Liver (tissue), 9 donors: ENCODE data around the gene RYR3. TPM values are rescaled to one million over a fixed set of nuclear protein-coding genes. Genes with fewer than 3 reads are reported as not detected.

Source experiments
- DNase-seq: peaks from one replicate; pipeline ENCODE4 v3.0.0-alpha.2; 2017; ENCODE audit warnings: low spot score
- H3K27ac ChIP-seq, 2 donors: one replicate each; pipeline ENCODE4 v1.7.0; 2013; ENCODE audit warnings: inconsistent platforms in 2 of 2, low read length in 2 of 2, control low read depth in 1 of 2, low read depth in 1 of 2, mild to moderate bottlenecking in 1 of 2
- H3K27me3 ChIP-seq, 4 donors: one replicate each; pipeline versions ENCODE4 v1.6.1 to v1.7.0; 2013; ENCODE audit warnings: low read length in 3 of 4, inconsistent platforms in 1 of 4, mild to moderate bottlenecking in 1 of 4, moderate library complexity in 1 of 4; ENCODE audit not compliant: control insufficient read depth in 4 of 4, insufficient read depth in 4 of 4
- H3K36me3 ChIP-seq, 4 donors: one replicate each; pipeline versions ENCODE4 v1.6.1 to v1.7.0; 2013; ENCODE audit warnings: low read length in 3 of 4, mild to moderate bottlenecking in 3 of 4, low read depth in 1 of 4, moderate library complexity in 1 of 4; ENCODE audit not compliant: control insufficient read depth in 4 of 4, insufficient read depth in 3 of 4
- H3K4me1 ChIP-seq, 4 donors: one replicate each; pipeline versions ENCODE4 v1.6.1 to v1.7.0; 2013; ENCODE audit warnings: low read length in 3 of 4, mild to moderate bottlenecking in 3 of 4, moderate library complexity in 1 of 4; ENCODE audit not compliant: control insufficient read depth in 4 of 4, insufficient read depth in 4 of 4
- H3K4me3 ChIP-seq, 3 donors: one replicate each; pipeline versions ENCODE4 v1.6.1 to v1.7.0; 2013; ENCODE audit warnings: low read length in 3 of 3, control low read depth in 1 of 3, low read depth in 1 of 3, mild to moderate bottlenecking in 1 of 3
- H3K9ac ChIP-seq, 2 donors: one replicate each; pipeline ENCODE4 v1.7.0; 2013; ENCODE audit warnings: low read length in 2 of 2, mild to moderate bottlenecking in 2 of 2, moderate library complexity in 2 of 2, control low read depth in 1 of 2, low read depth in 1 of 2
- H3K9me3 ChIP-seq, 4 donors: one replicate each; pipeline versions ENCODE4 v1.6.1 to v1.7.0; 2013; ENCODE audit warnings: low read length in 3 of 4; ENCODE audit not compliant: control insufficient read depth in 4 of 4
- FOXA1 ChIP-seq: IDR thresholded peaks from 2 replicates; pipeline ENCODE4 v1.6.1; 2016; ENCODE audit warnings: antibody characterized with exemption
- GABPA ChIP-seq, 2 donors: IDR thresholded peaks in 1 of 2; conservative IDR thresholded peaks in 1 of 2; 2 replicates each; pipeline ENCODE4 v1.6.1; 2016; ENCODE audit warnings: antibody characterized with exemption in 2 of 2, mild to moderate bottlenecking in 1 of 2, moderate library complexity in 1 of 2
- HNF4A ChIP-seq, 2 donors: conservative IDR thresholded peaks; 2 replicates each; pipeline ENCODE4 v1.6.1; 2016; ENCODE audit warnings: antibody characterized with exemption in 2 of 2, mild to moderate bottlenecking in 2 of 2
- HNF4G ChIP-seq: IDR thresholded peaks from 2 replicates; pipeline ENCODE4 v1.6.1; 2016; ENCODE audit warnings: antibody characterized with exemption
- JUND ChIP-seq, 2 donors: IDR thresholded peaks; 2 replicates each; pipeline ENCODE4 v1.6.1; 2016; ENCODE audit warnings: antibody characterized with exemption in 2 of 2
- NR2F2 ChIP-seq: IDR thresholded peaks from 2 replicates; pipeline ENCODE4 v1.6.1; 2016; ENCODE audit warnings: antibody characterized with exemption
- RAD21 ChIP-seq, 2 donors: IDR thresholded peaks; 2 replicates each; pipeline ENCODE4 v1.6.1; 2016; ENCODE audit warnings: antibody characterized with exemption in 2 of 2, mild to moderate bottlenecking in 2 of 2
- RXRA ChIP-seq, 2 donors: IDR thresholded peaks; 2 replicates each; pipeline ENCODE4 v1.6.1; 2017 to 2018; ENCODE audit warnings: antibody characterized with exemption in 2 of 2, mild to moderate bottlenecking in 1 of 2
- SP1 ChIP-seq: IDR thresholded peaks from 2 replicates; pipeline ENCODE4 v1.6.1; 2018; ENCODE audit warnings: antibody characterized with exemption, mild to moderate bottlenecking
- TAF1 ChIP-seq: conservative IDR thresholded peaks from 2 replicates; pipeline ENCODE4 v1.6.1; 2016; ENCODE audit warnings: antibody characterized with exemption, mild to moderate bottlenecking
- YY1 ChIP-seq: IDR thresholded peaks from 2 replicates; pipeline ENCODE4 v1.6.1; 2016; ENCODE audit warnings: antibody characterized with exemption, mild to moderate bottlenecking
- WGBS: extraction: QIAGEN DNeasy Blood & Tissue Kit; methylation state at CpG from one replicate; pipeline ENCODE4 v1.1.7; 2013; 5-methylcytosine and 5-hydroxymethylcytosine counted together
- polyA plus RNA-seq, 2 donors: library from polyadenylated mRNA; stranded (reverse) in 1 of 2; unstranded in 1 of 2; fragments of 200-250 nt in 1 of 2; fragments of >200 nt in 1 of 2; fragmentation: Nextera tagmentation in 1 of 2; extraction: Ambion mirVana in 1 of 2; gene quantifications; one replicate each; pipeline versions ENCODE4 v1.2.1 to v1.2.3, GENCODE V29; 2013 to 2015
- total RNA-seq, 2 donors: library from RNA; depleted of rRNA; stranded (reverse); fragments of >200 nt; gene quantifications; one replicate each; pipeline ENCODE4 v1.2.3, GENCODE V29; 2014
- TF ChIP-seq, protein P1 (sequence below): fragments of 150-350 bp; IDR thresholded peaks from 2 replicates; pipeline ENCODE4 v1.5.1; 2017; ENCODE audit warnings: improper control_type of control experiment, low read depth, low read length; ENCODE audit not compliant: missing input control
- TF ChIP-seq, protein P2 (sequence below): IDR thresholded peaks from 2 replicates; pipeline ENCODE4 v1.6.1; 2016; ENCODE audit warnings: antibody characterized with exemption
- TF ChIP-seq, protein P3 (sequence below): IDR thresholded peaks from 2 replicates; pipeline ENCODE4 v1.6.1; 2016; ENCODE audit warnings: antibody characterized with exemption
- TF ChIP-seq, protein P4 (sequence below): IDR thresholded peaks from 2 replicates; pipeline ENCODE4 v1.6.1; 2016; ENCODE audit warnings: antibody characterized with exemption, mild to moderate bottlenecking
- donor health status: healthy.
- donor health status: healthy.
- donor health status: healthy.
- donor health status: healthy.
- donor health status: healthy.

RYR3 gene
- total and polyA plus RNA-seq, 4 donors, result 0.01 to 1.1 (median 0.22) TPM

DNA sequence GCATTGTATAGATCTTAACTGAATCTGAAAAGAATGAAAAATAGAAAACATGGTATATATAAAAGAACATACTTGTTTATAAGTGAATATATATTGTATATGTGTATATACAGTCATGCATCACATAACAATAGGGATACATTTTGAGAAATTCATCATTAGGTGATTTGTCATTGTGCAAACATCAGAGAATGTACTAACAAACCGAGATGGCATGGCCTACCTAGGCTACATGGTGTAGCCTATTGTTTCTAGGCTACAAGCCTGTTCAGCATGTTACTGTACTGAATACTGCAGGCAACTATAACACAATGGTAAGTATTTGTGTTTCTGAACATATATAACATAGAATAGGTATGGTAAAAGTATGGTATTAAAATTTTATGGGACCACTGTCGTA, 592.9 kb downstream of the RYR3 start:
- 97% methylated on average over 2 of the region's 2 CpGs for WGBS

DNA sequence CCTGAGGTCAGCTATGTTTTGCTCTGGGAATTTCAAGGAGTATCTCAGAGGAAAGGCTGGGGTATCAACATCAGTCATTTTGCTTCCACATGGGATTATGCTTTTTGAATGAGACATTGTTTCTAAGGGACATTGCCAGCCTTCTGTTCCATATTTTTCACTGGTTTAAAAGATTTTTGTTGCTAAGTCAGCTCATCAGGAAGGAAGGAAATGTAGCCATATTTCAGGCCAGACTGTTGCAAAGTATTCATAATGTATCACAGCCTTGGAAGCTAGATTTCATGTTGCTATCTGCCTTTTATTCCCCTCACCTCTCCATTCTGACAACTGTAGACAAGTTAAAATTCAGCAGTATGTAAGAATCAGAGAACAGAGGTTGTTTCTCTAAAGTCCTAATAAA, 596.6 kb downstream of the RYR3 start:
- H3K9me3 ChIP-seq, result no peaks in the 10 kb centered on the region
- DNase-seq, result no peak
- TF ChIP-seq GABPA (IDR thresholded peaks at IDR 0.05 in 1 of 2, conservative IDR thresholded peaks at IDR 0.05 in 1 of 2) (no peak), HNF4G (no peak), NR2F2 (no peak), SP1 (no peak), YY1 (no peak), RAD21 (IDR thresholded peaks at IDR 0.05) (no peak), HNF4A (conservative IDR thresholded peaks at IDR 0.05) (no peak), JUND (IDR thresholded peaks at IDR 0.05) (no peak), RXRA (IDR thresholded peaks at IDR 0.05) (no peak), TAF1 (no peak)
- TF ChIP-seq, protein P1, sequence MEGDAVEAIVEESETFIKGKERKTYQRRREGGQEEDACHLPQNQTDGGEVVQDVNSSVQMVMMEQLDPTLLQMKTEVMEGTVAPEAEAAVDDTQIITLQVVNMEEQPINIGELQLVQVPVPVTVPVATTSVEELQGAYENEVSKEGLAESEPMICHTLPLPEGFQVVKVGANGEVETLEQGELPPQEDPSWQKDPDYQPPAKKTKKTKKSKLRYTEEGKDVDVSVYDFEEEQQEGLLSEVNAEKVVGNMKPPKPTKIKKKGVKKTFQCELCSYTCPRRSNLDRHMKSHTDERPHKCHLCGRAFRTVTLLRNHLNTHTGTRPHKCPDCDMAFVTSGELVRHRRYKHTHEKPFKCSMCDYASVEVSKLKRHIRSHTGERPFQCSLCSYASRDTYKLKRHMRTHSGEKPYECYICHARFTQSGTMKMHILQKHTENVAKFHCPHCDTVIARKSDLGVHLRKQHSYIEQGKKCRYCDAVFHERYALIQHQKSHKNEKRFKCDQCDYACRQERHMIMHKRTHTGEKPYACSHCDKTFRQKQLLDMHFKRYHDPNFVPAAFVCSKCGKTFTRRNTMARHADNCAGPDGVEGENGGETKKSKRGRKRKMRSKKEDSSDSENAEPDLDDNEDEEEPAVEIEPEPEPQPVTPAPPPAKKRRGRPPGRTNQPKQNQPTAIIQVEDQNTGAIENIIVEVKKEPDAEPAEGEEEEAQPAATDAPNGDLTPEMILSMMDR, result no peak
- TF ChIP-seq, protein P2, sequence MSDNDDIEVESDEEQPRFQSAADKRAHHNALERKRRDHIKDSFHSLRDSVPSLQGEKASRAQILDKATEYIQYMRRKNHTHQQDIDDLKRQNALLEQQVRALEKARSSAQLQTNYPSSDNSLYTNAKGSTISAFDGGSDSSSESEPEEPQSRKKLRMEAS, result no peak
- TF ChIP-seq, protein P3, sequence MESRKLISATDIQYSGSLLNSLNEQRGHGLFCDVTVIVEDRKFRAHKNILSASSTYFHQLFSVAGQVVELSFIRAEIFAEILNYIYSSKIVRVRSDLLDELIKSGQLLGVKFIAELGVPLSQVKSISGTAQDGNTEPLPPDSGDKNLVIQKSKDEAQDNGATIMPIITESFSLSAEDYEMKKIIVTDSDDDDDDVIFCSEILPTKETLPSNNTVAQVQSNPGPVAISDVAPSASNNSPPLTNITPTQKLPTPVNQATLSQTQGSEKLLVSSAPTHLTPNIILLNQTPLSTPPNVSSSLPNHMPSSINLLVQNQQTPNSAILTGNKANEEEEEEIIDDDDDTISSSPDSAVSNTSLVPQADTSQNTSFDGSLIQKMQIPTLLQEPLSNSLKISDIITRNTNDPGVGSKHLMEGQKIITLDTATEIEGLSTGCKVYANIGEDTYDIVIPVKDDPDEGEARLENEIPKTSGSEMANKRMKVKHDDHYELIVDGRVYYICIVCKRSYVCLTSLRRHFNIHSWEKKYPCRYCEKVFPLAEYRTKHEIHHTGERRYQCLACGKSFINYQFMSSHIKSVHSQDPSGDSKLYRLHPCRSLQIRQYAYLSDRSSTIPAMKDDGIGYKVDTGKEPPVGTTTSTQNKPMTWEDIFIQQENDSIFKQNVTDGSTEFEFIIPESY, result no peak

More for the DNA sequence above, 592.9 kb downstream of the RYR3 start:
- Histone ChIP-seq H3K9ac (no peak overlapping the region), H3K27ac (no peak overlapping the region), H3K9me3 (no peaks in the 10 kb centered on the region), H3K36me3 (no peaks in the 10 kb centered on the region), H3K4me1 (no peaks in the 10 kb centered on the region), H3K4me3 (no peak overlapping the region), H3K27me3 (no peaks in the 10 kb centered on the region)
- no peak for DNase-seq
- TF ChIP-seq, protein P4, sequence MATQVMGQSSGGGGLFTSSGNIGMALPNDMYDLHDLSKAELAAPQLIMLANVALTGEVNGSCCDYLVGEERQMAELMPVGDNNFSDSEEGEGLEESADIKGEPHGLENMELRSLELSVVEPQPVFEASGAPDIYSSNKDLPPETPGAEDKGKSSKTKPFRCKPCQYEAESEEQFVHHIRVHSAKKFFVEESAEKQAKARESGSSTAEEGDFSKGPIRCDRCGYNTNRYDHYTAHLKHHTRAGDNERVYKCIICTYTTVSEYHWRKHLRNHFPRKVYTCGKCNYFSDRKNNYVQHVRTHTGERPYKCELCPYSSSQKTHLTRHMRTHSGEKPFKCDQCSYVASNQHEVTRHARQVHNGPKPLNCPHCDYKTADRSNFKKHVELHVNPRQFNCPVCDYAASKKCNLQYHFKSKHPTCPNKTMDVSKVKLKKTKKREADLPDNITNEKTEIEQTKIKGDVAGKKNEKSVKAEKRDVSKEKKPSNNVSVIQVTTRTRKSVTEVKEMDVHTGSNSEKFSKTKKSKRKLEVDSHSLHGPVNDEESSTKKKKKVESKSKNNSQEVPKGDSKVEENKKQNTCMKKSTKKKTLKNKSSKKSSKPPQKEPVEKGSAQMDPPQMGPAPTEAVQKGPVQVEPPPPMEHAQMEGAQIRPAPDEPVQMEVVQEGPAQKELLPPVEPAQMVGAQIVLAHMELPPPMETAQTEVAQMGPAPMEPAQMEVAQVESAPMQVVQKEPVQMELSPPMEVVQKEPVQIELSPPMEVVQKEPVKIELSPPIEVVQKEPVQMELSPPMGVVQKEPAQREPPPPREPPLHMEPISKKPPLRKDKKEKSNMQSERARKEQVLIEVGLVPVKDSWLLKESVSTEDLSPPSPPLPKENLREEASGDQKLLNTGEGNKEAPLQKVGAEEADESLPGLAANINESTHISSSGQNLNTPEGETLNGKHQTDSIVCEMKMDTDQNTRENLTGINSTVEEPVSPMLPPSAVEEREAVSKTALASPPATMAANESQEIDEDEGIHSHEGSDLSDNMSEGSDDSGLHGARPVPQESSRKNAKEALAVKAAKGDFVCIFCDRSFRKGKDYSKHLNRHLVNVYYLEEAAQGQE, result no peak
- TF ChIP-seq TAF1, result no peak
- TF ChIP-seq, protein P1, result no peak
- TF ChIP-seq, protein P3, result no peak
- no peak for TF ChIP-seq RXRA (IDR thresholded peaks at IDR 0.05)
- no peak for TF ChIP-seq JUND (IDR thresholded peaks at IDR 0.05)
- no peak for TF ChIP-seq NR2F2
- TF ChIP-seq YY1, result no peak
- TF ChIP-seq HNF4A (conservative IDR thresholded peaks at IDR 0.05), result no peak
- TF ChIP-seq GABPA (IDR thresholded peaks at IDR 0.05 in 1 of 2, conservative IDR thresholded peaks at IDR 0.05 in 1 of 2), result no peak
- TF ChIP-seq FOXA1, result no peak

More for the DNA sequence above, 596.6 kb downstream of the RYR3 start:
- no peak overlapping the region for H3K9ac ChIP-seq
- H3K27ac ChIP-seq, result no peak overlapping the region
- no peak overlapping the region for H3K4me3 ChIP-seq
- H3K27me3 ChIP-seq, result no peaks in the 10 kb centered on the region
- peaks cover 0 to 1% (median under 1%) of the 10 kb centered on the region in 4 donors for H3K4me1 ChIP-seq
- no peaks in the 10 kb centered on the region for H3K36me3 ChIP-seq
